Mononuclear cell (primary cell): ENCODE data around the gene SINHCAF. TPM values are rescaled to one million over a fixed set of nuclear protein-coding genes. Genes with fewer than 3 reads are reported as not detected.

Source experiments
- H3K27me3 ChIP-seq: 2 replicates; pipeline ENCODE4 v1.6.0; 2011; ENCODE audit warnings: low read length, control low read depth; ENCODE audit not compliant: insufficient read depth
- H3K4me1 ChIP-seq: 2 replicates; pipeline ENCODE4 v1.5.1; 2011; ENCODE audit warnings: mild to moderate bottlenecking, low read length, control low read depth; ENCODE audit not compliant: insufficient read depth
- H3K4me3 ChIP-seq: 2 replicates; pipeline ENCODE4 v1.5.1; 2011; ENCODE audit warnings: mild to moderate bottlenecking, low read length, moderate library complexity
- H3K9me3 ChIP-seq: 2 replicates; pipeline ENCODE4 v1.5.1; 2011; ENCODE audit warnings: low read depth, mild to moderate bottlenecking, control low read depth, low read length
- total RNA-seq: library from RNA; depleted of rRNA; stranded (reverse); fragments of >200 nt; gene quantifications from one replicate; pipeline ENCODE4 v1.2.3, GENCODE V29; 2012

Gene SINHCAF
- total RNA-seq, 1 donor: 109 TPM

GRCh38 chr12:31301311-31301710 is 24.6 kb downstream of the SINHCAF start:
- no peaks in the 10 kb centered on the region for H3K27me3 ChIP-seq

GRCh38 chr12:31300783-31301182 is 25.2 kb downstream of the SINHCAF start:
- H3K27me3 ChIP-seq: no peaks in the 10 kb centered on the region

More at GRCh38 chr12:31301311-31301710, 24.6 kb downstream of the SINHCAF start:
- no peaks in the 10 kb centered on the region for H3K9me3 ChIP-seq
- H3K4me3 ChIP-seq: no peak overlapping the region
- H3K4me1 ChIP-seq: peaks cover 5% of the 10 kb centered on the region

GRCh38 chr12:31300341-31300740 is 25.6 kb downstream of the SINHCAF start:
- no peaks in the 10 kb centered on the region for H3K9me3 ChIP-seq
- peaks cover 5% of the 10 kb centered on the region for H3K4me1 ChIP-seq
- H3K27me3 ChIP-seq: no peaks in the 10 kb centered on the region
- no peak overlapping the region for H3K4me3 ChIP-seq

More at GRCh38 chr12:31300783-31301182, 25.2 kb downstream of the SINHCAF start:
- peaks cover 5% of the 10 kb centered on the region for H3K4me1 ChIP-seq
- no peaks in the 10 kb centered on the region for H3K9me3 ChIP-seq
- H3K4me3 ChIP-seq: no peak overlapping the region

GRCh38 chr12:31298922-31299321 is 27.0 kb downstream of the SINHCAF start:
- Histone ChIP-seq H3K4me3 (no peak overlapping the region), H3K4me1 (peaks cover 5% of the 10 kb centered on the region), H3K27me3 (no peaks in the 10 kb centered on the region), H3K9me3 (no peaks in the 10 kb centered on the region)

GRCh38 chr12:31298515-31298910 is 27.4 kb downstream of the SINHCAF start:
- no peak overlapping the region for H3K4me3 ChIP-seq

GRCh38 chr12:31297572-31298514 is 28.1 kb downstream of the SINHCAF start:
- H3K27me3 ChIP-seq: no peaks in the 10 kb centered on the region

More at GRCh38 chr12:31298515-31298910, 27.4 kb downstream of the SINHCAF start:
- peaks cover 5% of the 10 kb centered on the region for H3K4me1 ChIP-seq
- no peaks in the 10 kb centered on the region for H3K27me3 ChIP-seq
- H3K9me3 ChIP-seq: no peaks in the 10 kb centered on the region

GRCh38 chr12:31289441-31289840 is 36.5 kb downstream of the SINHCAF start:
- H3K4me1 ChIP-seq: no peaks in the 10 kb centered on the region
- no peaks in the 10 kb centered on the region for H3K9me3 ChIP-seq
- H3K27me3 ChIP-seq: no peaks in the 10 kb centered on the region
- no peak overlapping the region for H3K4me3 ChIP-seq

More at GRCh38 chr12:31297572-31298514, 28.1 kb downstream of the SINHCAF start:
- Histone ChIP-seq H3K4me1 (peaks cover 5% of the 10 kb centered on the region), H3K9me3 (no peaks in the 10 kb centered on the region), H3K4me3 (no peak overlapping the region)

GRCh38 chr12:31288381-31288780 is 37.6 kb downstream of the SINHCAF start:
- no peaks in the 10 kb centered on the region for H3K27me3 ChIP-seq
- H3K4me1 ChIP-seq: no peaks in the 10 kb centered on the region
- H3K4me3 ChIP-seq: no peak overlapping the region
- H3K9me3 ChIP-seq: no peaks in the 10 kb centered on the region

GRCh38 chr12:31280183-31280582 is 45.8 kb downstream of the SINHCAF start:
- no peaks in the 10 kb centered on the region for H3K4me1 ChIP-seq
- H3K4me3 ChIP-seq: no peak overlapping the region
- no peaks in the 10 kb centered on the region for H3K9me3 ChIP-seq
- no peaks in the 10 kb centered on the region for H3K27me3 ChIP-seq

- no peak overlapping the region for H3K4me3 ChIP-seq
- H3K27me3 ChIP-seq: no peaks in the 10 kb centered on the region
- H3K9me3 ChIP-seq: no peaks in the 10 kb centered on the region
- H3K4me1 ChIP-seq: no peaks in the 10 kb centered on the region
These were observed 46.5 kb downstream of the SINHCAF start for GRCh38 chr12:31279390-31279924.

GRCh38 chr12:31278832-31279231 is 47.1 kb downstream of the SINHCAF start:
- no peaks in the 10 kb centered on the region for H3K27me3 ChIP-seq
- H3K4me3 ChIP-seq: no peak overlapping the region
- H3K4me1 ChIP-seq: no peaks in the 10 kb centered on the region
- H3K9me3 ChIP-seq: no peaks in the 10 kb centered on the region

GRCh38 chr12:31278424-31278823 is 47.5 kb downstream of the SINHCAF start:
- Histone ChIP-seq H3K27me3 (no peaks in the 10 kb centered on the region), H3K4me3 (no peak overlapping the region), H3K9me3 (no peaks in the 10 kb centered on the region), H3K4me1 (no peaks in the 10 kb centered on the region)

- Histone ChIP-seq H3K4me1 (no peaks in the 10 kb centered on the region), H3K4me3 (no peak overlapping the region)
These were observed 48.9 kb downstream of the SINHCAF start for GRCh38 chr12:31277081-31277480.

GRCh38 chr12:31275491-31275890 is 50.5 kb downstream of the SINHCAF start:
- Histone ChIP-seq H3K9me3 (no peaks in the 10 kb centered on the region), H3K4me1 (no peaks in the 10 kb centered on the region), H3K27me3 (no peaks in the 10 kb centered on the region), H3K4me3 (no peak overlapping the region)

More at GRCh38 chr12:31277081-31277480, 48.9 kb downstream of the SINHCAF start:
- no peaks in the 10 kb centered on the region for H3K9me3 ChIP-seq
- no peaks in the 10 kb centered on the region for H3K27me3 ChIP-seq

- Histone ChIP-seq H3K4me1 (no peaks in the 10 kb centered on the region), H3K9me3 (no peaks in the 10 kb centered on the region), H3K4me3 (no peak overlapping the region), H3K27me3 (no peaks in the 10 kb centered on the region)
These were observed 51.2 kb downstream of the SINHCAF start for GRCh38 chr12:31274520-31275300.
